HG03520 (cell line): ENCODE data around the gene CEL.
"Not testable (repeated sequence)": the region's sequence is repeated elsewhere in the genome, so short reads cannot be mapped to it uniquely, and the experiment has no call there.

Source experiments
- ATAC-seq: cut with Tn5 transposase; IDR thresholded peaks from one replicate; pipeline ENCODE4 v1.9.1; 2021; ENCODE audit warnings: mild to moderate bottlenecking, moderate library complexity; ENCODE audit not compliant: unreplicated experiment

CEL gene

GRCh38 chr9:133080786-133081779, 19.3 kb downstream of the CEL start:
- not testable (repeated sequence) for ATAC-seq

DNA sequence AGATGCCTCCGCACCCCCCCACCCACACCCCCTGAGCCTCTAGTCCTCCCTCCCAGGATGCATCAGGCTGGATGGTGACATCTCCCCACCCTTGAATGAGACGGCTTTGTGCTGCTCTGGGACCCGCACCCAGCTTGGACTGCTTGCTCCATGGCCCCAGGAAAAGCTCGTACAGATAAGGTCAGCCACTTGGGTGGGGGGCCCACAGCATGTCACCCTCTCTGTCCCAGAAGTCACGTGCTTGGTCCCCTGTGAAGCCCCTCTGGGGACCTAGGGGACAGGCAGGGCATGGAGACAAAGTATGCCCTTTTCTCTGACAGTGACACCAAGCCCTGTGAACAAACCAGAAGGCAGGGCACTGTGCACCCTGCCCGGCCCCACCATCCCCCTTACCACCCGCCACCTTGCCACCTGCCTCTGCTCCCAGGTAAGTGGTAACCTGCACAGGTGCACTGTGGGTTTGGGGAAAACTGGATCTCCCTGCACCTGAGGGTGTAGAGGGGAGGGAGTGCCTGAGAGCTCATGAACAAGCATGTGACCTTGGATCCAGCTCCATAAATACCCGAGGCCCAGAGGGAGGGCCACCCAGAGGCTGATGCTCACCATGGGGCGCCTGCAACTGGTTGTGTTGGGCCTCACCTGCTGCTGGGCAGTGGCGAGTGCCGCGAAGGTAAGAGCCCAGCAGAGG, 20.3 kb downstream of the CEL start:
- ATAC-seq = not testable (repeated sequence)

- not testable (repeated sequence) for ATAC-seq
Observed at GRCh38 chr9:133083688-133084087, 21.9 kb downstream of the CEL start.

- ATAC-seq = not testable (repeated sequence)
Observed at GRCh38 chr9:133086212-133086860, 24.6 kb downstream of the CEL start.

DNA sequence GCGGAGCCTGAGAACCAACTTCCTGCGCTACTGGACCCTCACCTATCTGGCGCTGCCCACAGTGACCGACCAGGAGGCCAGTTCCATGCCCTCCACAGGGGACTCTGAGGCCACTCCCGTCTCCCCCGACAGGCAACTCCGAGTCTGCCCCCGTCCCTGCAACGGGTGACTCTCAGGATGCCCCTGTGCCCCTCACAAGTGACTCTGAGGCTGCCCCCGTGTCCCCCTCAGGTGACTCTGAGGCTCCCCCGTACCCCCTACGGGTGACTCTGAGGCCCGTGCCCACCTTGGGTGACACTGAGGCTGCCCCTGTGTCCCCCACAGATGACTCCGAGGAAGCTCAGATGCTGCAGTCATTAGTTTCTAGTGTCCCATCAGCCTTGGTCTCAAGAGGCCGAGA, 25.1 kb downstream of the CEL start:
- no peak for ATAC-seq

DNA sequence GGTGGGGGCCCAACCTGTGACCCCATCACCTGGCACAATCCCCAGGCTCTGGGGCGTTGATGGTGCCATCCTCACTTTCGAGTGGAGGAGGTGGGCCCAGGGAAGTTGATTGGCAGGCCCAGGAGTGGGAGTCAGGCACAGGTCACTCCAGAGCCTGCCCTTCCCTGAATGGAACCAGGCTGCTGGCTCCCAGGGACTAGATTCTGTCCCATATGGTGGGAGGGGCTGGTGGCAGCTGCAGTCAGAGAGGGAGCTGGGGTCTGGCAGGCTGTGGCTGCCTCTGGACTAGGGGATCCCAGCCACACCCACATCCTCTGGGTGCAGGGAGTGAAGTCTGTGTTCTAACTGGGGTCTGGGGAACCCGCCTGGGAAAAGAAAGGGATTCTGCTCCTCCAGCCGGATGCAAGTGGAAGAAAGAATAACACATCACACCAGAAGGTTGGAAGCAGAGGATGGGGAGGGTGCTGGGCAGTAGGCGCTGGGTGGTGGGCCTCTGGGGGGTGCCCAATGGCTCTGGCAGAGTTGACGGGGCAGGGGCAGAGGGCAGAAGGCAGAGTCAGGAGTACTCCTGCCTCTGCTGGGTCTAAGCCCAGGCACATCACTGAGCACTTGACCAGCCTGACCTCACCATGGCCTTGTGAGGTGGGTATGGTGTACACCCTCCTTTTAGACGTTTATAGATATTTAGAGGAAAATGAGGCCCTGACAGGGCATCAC, 25.8 kb downstream of the CEL start:
- ATAC-seq = no peak

DNA sequence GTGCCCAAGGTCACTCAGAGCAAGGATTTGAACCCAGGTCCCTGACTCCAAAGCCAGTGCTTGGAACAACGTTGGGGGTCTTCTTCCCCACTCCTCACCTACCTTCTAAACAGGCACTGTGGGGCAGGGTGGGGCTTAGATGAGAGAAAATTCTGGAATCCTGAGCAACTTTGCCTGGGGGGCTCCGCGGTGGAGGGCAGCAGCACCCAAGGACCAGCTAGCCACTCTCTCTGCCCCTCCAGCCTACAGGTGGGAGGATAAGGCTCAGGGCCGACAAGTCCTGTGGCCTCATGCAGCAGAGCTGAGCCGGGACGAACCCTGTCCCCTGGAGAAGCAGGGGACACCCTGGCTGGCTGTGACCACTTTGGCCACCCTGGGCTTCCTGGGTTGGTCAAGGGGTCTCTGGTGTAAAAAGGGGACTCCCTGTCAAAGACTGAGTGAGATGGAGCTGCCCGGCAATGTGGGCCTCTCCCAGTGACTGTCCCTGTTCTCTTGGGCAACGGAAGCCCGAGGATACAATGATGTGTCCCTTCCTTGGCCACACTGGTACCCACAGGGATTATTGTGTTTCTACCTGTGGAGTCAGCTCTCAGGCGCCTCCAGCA, 26.5 kb downstream of the CEL start:
- ATAC-seq = no peak

DNA sequence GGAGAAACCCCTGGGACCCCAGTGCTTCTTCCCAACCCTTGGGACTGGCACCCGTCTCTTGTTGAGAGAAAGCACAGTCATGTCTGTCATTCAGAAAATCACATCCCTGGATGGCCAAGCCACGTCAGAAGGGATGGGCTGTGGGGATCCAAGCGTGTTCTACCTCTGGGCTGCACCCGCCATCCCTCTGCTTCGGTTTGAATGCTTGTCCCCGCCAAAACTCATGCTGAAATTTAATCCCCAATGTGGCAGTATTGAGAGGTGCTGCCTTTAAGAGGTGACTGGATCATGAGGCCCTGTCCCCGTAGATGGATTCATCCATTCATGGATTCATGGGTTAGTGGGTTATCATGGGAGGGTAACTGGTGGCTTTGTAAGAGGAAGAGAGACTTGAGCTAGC, 27.0 kb downstream of the CEL start:
- no peak for ATAC-seq

GRCh38 chr9:133089271-133089671, 27.5 kb downstream of the CEL start:
- no peak for ATAC-seq

DNA sequence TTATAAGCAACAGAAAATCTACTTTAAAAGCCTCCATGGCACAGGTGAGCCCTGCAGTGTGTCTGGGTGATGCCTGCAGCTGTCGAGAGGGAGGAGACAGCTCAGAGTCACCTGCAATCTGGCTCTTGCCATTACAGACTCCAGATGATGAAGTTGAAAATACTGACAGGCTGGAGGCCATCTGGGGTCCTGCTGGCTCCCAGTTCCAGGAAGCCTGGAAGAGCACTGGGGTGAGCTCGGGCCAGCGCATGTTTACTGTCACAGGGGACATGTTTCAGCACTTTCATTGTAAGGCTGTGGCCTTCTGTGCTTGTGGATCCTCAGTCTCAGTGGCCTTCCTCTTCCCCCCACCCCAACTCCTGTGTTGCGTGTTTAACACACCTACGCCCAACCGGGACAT, 28.4 kb downstream of the CEL start:
- ATAC-seq = no peak

DNA sequence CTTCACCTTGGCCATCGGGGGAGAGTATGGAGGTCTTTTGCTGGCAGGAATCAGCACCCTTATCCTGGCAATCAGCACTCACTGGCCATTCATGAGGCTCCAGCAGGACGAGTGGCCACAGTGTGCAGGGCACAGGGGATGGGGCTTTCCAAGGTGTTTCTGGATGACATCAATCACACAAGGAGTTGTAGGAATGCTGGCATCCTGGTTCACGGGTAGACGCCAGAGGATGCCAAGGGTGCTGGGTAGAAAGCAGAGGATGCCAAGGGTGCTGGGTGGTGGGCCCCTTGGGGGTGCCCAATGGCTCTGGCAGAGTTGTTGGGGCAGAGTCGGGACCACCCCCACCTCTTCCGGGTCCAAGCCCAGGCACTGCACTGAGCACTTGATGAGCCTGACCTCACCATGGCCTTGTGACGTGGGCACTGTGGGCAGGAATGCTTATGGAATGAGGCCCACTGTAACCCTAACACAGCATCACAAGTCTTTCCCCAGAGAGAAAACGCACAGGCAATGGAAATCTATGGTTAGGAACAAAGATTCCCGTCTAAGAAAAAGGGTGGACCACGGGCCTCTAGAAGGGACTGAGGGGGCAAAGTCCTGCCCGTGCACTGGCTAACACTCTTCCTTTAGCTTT, 29.1 kb downstream of the CEL start:
- no peak for ATAC-seq

DNA sequence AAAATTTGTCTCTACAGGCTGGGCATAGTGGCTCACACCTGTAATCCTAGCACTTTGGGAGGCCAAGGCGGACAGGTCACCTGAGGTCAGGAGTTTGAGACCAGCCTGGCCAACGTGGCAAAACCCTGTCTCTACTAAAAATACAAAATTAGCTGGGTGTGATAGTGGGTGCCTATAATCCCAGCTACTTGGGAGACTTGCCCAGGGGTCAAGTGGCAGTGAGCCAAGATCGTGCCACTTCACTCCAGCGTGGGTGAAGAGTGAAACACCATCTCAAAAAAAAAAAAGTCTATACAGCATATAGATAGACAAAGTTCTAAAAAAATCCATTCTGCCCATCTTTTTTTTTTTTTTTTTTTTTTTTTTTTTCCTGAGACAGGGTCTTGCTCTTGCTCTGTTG, 32.6 kb downstream of the CEL start:
- ATAC-seq = not testable (repeated sequence)

DNA sequence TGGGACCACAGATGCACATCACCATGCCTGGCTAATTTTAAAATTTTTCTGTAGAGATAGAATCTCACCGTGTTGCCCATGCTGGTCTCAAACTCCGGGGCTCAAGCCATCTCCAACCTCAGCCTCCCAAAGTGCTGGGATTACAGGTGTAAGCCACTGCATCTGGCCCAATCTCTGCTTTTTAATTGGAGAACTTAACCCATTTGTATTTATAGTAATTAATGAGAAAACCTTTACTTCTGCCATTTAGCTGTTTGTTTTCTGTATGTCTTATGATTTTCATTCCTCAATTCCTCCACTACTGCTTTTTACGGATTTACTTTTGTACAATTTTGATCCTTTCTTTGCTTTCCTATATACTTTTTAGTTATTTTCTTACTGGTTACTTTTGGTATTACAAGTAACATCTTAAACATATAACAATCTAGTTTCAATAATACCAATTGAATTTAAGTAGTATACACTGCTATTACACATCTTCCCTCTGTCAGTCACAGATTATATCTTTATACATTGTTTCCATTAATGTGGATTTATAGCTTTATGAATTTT, 33.1 kb downstream of the CEL start:
- no peak for ATAC-seq

GRCh38 chr9:133098104-133098754, 36.4 kb downstream of the CEL start:
- no peak for ATAC-seq

DNA sequence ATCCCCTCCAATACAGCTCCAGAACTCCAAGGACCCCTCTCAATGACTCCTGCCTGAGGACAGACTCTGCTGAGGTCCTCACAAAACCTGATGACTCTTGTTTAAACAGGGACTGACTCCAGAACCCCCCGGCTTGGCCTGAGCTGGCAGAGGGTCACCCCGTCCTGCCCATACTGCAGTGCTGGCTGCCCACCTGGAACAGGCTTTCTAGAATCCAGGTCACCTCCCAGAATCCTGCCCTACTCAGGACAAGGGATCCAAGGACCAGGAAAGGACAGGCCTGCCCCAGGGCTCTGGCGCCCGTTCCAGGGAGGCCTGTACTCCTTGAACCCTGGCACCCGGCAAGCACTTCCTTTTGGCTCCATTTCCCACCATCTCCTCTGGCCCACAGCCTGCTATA, 37.1 kb downstream of the CEL start:
- ATAC-seq = no peak

DNA sequence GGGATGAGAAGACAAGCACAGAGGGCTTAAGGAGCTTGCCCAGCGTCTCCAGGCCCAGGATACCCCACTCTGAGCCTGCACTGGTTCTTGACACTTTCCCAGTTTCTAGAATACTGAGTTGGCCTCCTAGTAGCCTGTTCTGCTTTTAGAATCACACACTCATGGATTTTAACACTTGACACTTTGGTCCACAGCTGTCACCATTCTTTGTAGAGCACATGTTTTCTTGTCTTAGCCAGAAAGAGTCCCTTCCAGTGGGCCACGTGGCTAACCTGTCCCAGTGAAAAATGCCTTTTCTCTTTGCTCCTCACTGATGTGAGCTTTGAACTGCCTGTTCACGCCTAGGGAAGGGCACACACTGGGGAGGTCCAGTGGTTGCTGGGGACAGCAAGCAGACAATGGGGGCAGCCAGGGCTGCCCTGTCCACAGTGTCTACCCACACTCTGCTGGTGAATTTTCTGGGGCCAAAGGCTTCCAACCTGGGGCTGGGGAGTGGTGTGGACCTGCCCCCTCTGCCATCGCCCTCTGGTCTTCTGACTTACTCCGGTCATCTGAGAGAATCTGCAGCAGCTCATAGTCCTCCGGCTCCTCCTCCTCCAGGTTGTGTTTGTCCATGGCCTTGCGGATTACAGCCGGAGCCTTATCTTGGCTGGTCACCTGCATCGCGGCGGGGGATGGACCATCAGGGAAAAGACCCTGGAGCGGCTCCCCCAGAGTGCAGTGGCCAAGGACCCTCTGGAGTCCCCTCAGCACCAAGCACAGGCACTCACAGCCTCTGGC, 38.1 kb downstream of the CEL start:
- no peak for ATAC-seq

DNA sequence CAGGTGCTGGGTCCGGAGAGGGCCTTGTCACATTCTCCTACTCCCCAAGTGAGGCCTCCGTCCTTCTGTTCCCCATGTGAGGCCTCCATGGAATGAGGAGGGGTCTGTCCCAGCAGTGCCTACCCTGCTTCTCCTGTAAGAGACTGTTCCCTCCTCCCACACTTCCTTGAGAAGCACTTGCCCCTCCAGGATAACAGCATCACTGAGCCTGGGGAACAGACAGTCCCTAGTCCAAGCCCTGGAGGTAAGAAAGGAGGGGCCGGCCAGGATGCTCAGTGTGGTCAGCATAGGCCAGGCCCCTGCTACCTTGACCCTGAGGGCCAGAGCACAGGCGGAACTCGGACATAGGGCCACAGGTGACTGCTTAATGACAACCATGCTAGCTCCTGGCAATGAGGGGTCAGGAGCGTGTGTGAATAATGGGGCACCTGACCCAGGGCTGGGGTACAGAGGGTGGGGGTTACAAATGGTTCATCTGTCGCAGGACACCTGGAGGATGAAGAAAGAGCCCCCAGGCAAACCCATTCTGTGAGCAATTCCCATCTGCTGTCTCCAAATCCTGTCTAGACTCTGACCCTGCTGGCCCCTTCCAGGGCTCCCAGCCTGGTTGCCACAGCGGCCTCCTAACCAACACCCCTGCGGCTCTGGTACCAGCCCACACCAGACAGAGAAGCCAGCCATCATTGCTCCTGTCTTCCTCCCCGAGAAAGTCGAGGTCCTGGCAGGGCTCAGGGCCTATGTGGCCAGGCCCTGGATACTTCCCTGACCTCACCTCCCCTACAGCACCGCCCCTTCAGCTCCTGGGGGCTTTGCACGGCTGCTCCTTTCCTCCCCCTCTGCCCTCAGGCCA, 39.0 kb downstream of the CEL start:
- no peak for ATAC-seq
